H9 (cell line): Measurements from ENCODE around the gene SLC29A1. TPM values are rescaled to one million over a fixed set of nuclear protein-coding genes. Genes with fewer than 3 reads are reported as not detected.

ENCODE experiments used
- DNase-seq: peaks from one replicate; pipeline ENCODE4 v3.0.0-alpha.2; 2017
- H2AFZ ChIP-seq: one replicate; pipeline ENCODE4 v1.6.1; 2013; ENCODE audit warnings: mild to moderate bottlenecking, low read length, control low read depth, moderate library complexity
- H2AK5ac ChIP-seq: 2 replicates; pipeline ENCODE4 v1.6.1; 2013; ENCODE audit warnings: low read length, control low read depth, mixed read lengths; ENCODE audit not compliant: insufficient read length
- H2BK120ac ChIP-seq: one replicate; pipeline ENCODE4 v1.6.1; 2013; ENCODE audit warnings: low read depth, mild to moderate bottlenecking, low read length, control low read depth, inconsistent platforms; ENCODE audit not compliant: poor library complexity, severe bottlenecking
- H2BK12ac ChIP-seq: 2 replicates; pipeline ENCODE4 v1.6.1; 2013; ENCODE audit warnings: low read length, control low read depth, mixed read lengths, low read depth; ENCODE audit not compliant: insufficient read length
- H2BK15ac ChIP-seq: 2 replicates; pipeline ENCODE4 v1.6.1; 2013; ENCODE audit warnings: low read depth, low read length, control low read depth
- H2BK20ac ChIP-seq: one replicate; pipeline ENCODE4 v1.6.1; 2013; ENCODE audit warnings: low read depth, mild to moderate bottlenecking, low read length, control low read depth, inconsistent platforms; ENCODE audit not compliant: poor library complexity, severe bottlenecking
- H2BK5ac ChIP-seq: 2 replicates; pipeline ENCODE4 v1.6.1; 2013; ENCODE audit warnings: low read length, control low read depth, mixed read lengths; ENCODE audit not compliant: insufficient read length
- H3K14ac ChIP-seq: 2 replicates; pipeline ENCODE4 v1.6.1; 2013; ENCODE audit warnings: low read length, control low read depth; ENCODE audit not compliant: insufficient read depth
- H3K18ac ChIP-seq: 2 replicates; pipeline ENCODE4 v1.6.1; 2013; ENCODE audit warnings: low read depth, mild to moderate bottlenecking, mixed read lengths, low read length, control low read depth; ENCODE audit not compliant: insufficient read length
- H3K23ac ChIP-seq: 2 replicates; pipeline ENCODE4 v1.6.1; 2013; ENCODE audit warnings: low read length, control low read depth, mixed read lengths, low read depth; ENCODE audit not compliant: insufficient read length
- H3K23me2 ChIP-seq: 2 replicates; pipeline ENCODE4 v1.6.1; 2013; ENCODE audit warnings: low read depth, mild to moderate bottlenecking, mixed read lengths, low read length, control low read depth; ENCODE audit not compliant: insufficient read length, poor library complexity, severe bottlenecking
- H3K27ac ChIP-seq: 2 replicates; pipeline ENCODE4 v1.5.1; 2013; ENCODE audit warnings: low read length, control low read depth, mixed read lengths, low read depth; ENCODE audit not compliant: insufficient read length
- H3K27me3 ChIP-seq: 2 replicates; pipeline ENCODE4 v1.6.1; 2013; ENCODE audit warnings: low read length, control low read depth, inconsistent platforms; ENCODE audit not compliant: insufficient read depth
- H3K4ac ChIP-seq: 2 replicates; pipeline ENCODE4 v1.6.1; 2013; ENCODE audit warnings: low read depth, mild to moderate bottlenecking, control low read depth, inconsistent platforms, low read length, moderate library complexity
- H3K4me1 ChIP-seq: 2 replicates; pipeline ENCODE4 v1.6.1; 2013; ENCODE audit warnings: low read length, control low read depth, inconsistent platforms; ENCODE audit not compliant: insufficient read depth
- H3K4me2 ChIP-seq: 2 replicates; pipeline ENCODE4 v1.6.1; 2013; ENCODE audit warnings: low read length, control low read depth, mixed read lengths; ENCODE audit not compliant: insufficient read length, insufficient read depth
- H3K56ac ChIP-seq: 2 replicates; pipeline ENCODE4 v1.6.1; 2013; ENCODE audit warnings: low read depth, mild to moderate bottlenecking, mixed read lengths, low read length, control low read depth; ENCODE audit not compliant: insufficient read length
- H3K79me1 ChIP-seq: 2 replicates; pipeline ENCODE4 v1.6.1; 2013; ENCODE audit warnings: low read depth, mild to moderate bottlenecking, moderate library complexity, low read length, control low read depth, inconsistent platforms; ENCODE audit not compliant: insufficient read depth, poor library complexity, severe bottlenecking
- H3K79me2 ChIP-seq: 2 replicates; pipeline ENCODE4 v1.6.1; 2013; ENCODE audit warnings: low read length, control low read depth, inconsistent platforms; ENCODE audit not compliant: insufficient read depth
- H3K9ac ChIP-seq: 2 replicates; pipeline ENCODE4 v1.6.1; 2013; ENCODE audit warnings: low read length, control low read depth, mixed read lengths; ENCODE audit not compliant: insufficient read length; ENCODE audit errors: extremely low read depth
- H3K9me3 ChIP-seq: one replicate; pipeline ENCODE4 v1.6.1; 2013; ENCODE audit warnings: low read depth, low read length, inconsistent platforms; ENCODE audit not compliant: control insufficient read depth
- H3T11ph ChIP-seq: one replicate; pipeline ENCODE4 v1.6.1; 2013; ENCODE audit warnings: mild to moderate bottlenecking, low read length, control low read depth, inconsistent platforms
- H4K20me1 ChIP-seq: one replicate; pipeline ENCODE4 v1.6.1; 2013; ENCODE audit not compliant: control insufficient read depth, insufficient read length, insufficient read depth
- H4K5ac ChIP-seq: 2 replicates; pipeline ENCODE4 v1.6.1; 2013; ENCODE audit warnings: low read depth, mild to moderate bottlenecking, mixed read lengths, low read length, control low read depth; ENCODE audit not compliant: insufficient read length
- H4K8ac ChIP-seq: replicated peaks from 2 replicates; pipeline ENCODE4 v1.6.1; 2013; ENCODE audit warnings: low read length, control low read depth, mixed read lengths, low read depth; ENCODE audit not compliant: insufficient read length
- H4K91ac ChIP-seq: 2 replicates; pipeline ENCODE4 v1.6.1; 2013; ENCODE audit warnings: low read depth, mild to moderate bottlenecking, moderate library complexity, mixed read lengths, low read length, control low read depth; ENCODE audit not compliant: insufficient read length
- H3K27ac Mint-ChIP-seq, 3 experiments: 2 replicates in 2 of 3; 3 replicates in 1 of 3; pipeline ENCODE4 v1.8.0; 2020 to 2021; ENCODE audit warnings: mixed read lengths in 3 of 3, mild to moderate bottlenecking in 1 of 3, moderate library complexity in 1 of 3
- H3K27me3 Mint-ChIP-seq: 2 replicates; pipeline ENCODE4 v1.8.0; 2021; ENCODE audit warnings: low read depth, mild to moderate bottlenecking, moderate library complexity, mixed read lengths
- H3K36me3 Mint-ChIP-seq, 3 experiments: 2 replicates in 2 of 3; 3 replicates in 1 of 3; pipeline ENCODE4 v1.8.0; 2020 to 2021; ENCODE audit warnings: low read depth in 3 of 3, mixed read lengths in 3 of 3; ENCODE audit not compliant: insufficient read depth in 1 of 3
- H3K4me1 Mint-ChIP-seq, 2 experiments: 2 replicates each; pipeline ENCODE4 v1.8.0; 2020; ENCODE audit warnings: mixed read lengths in 2 of 2
- H3K4me3 Mint-ChIP-seq, 2 experiments: 2 replicates in 1 of 2; 3 replicates in 1 of 2; pipeline ENCODE4 v1.8.0; 2020 to 2021; ENCODE audit warnings: mild to moderate bottlenecking in 2 of 2, mixed read lengths in 2 of 2, moderate library complexity in 1 of 2
- H3K9me3 Mint-ChIP-seq, 2 experiments: 2 replicates in 1 of 2; 3 replicates in 1 of 2; pipeline ENCODE4 v1.8.0; 2020; ENCODE audit warnings: mild to moderate bottlenecking in 2 of 2, mixed read lengths in 2 of 2, moderate library complexity in 1 of 2
- WGBS: extraction: QIAGEN DNeasy Blood & Tissue Kit; methylation state at CpG from one replicate; pipeline ENCODE4 v1.1.7; 2013; ENCODE audit warnings: missing lambda C conversion rate, low lambda C conversion rate, mixed read lengths; ENCODE audit not compliant: insufficient read length; ENCODE audit errors: extremely low coverage; 5-methylcytosine and 5-hydroxymethylcytosine counted together
- total RNA-seq: library from RNA; stranded (reverse); gene quantifications from 2 replicates; pipeline ENCODE4 v1.2.1, GENCODE V29; 2021
- TF ChIP-seq, protein P1 (sequence below): fragments of 200-600 bp; sonication (generic); conservative IDR thresholded peaks from 3 replicates; pipeline ENCODE4 v1.8.0; 2021; ENCODE audit warnings: antibody characterized with exemption, mild to moderate bottlenecking

The SLC29A1 gene
- total RNA-seq, 1 experiment from 2014 or later, result 124 TPM

DNA sequence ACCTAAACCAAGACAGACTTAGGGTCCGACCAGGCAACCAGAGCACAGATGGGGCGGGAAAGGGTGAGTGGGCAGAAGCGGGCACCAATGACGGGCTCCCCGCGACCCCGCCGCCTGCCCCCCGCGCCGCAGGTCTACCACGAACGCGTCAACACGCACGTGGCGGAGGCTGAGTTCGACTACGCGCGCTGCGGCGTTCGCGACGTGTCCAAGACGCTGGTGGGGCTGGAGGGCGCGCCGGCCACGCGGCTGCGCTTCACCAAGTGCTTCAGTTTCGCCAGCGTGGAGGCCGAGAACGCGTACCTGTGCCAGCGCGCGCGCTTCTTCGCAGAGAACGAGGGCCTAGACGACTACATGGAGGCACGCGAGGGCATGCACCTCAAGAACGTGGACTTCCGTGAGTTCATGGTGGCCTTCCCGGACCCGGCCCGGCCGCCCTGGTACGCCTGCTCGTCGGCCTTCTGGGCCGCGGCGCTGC lies 51.9 kb downstream of the SLC29A1 start:
- Histone ChIP-seq H3K27ac (no peak overlapping the region), H3K14ac (no peak overlapping the region), H3K4me1 (peaks cover 4% of the 10 kb centered on the region; the same call in 1 of the 2 replicates), H2BK20ac (no peak overlapping the region), H3K9me3 (no peaks in the 10 kb centered on the region), H3K4me2 (no peak overlapping the region), H2BK15ac (no peak overlapping the region), H4K8ac (no peak overlapping the region), H3T11ph (no peak overlapping the region), H2AFZ (no peak overlapping the region), H2AK5ac (no peak overlapping the region), H3K23ac (no peak overlapping the region), H3K9ac (no peak overlapping the region), H4K20me1 (peaks cover 3% of the 10 kb centered on the region), H2BK12ac (no peak overlapping the region), H4K91ac (no peak overlapping the region), H3K4ac (no peak overlapping the region), H3K79me1 (no peaks in the 10 kb centered on the region), H4K5ac (no peak overlapping the region), H3K56ac (no peak overlapping the region), H3K27me3 (no peaks in the 10 kb centered on the region), H3K79me2 (no peaks in the 10 kb centered on the region), H3K18ac (no peak overlapping the region), H2BK5ac (no peak overlapping the region), H2BK120ac (no peak overlapping the region), H3K23me2 (peaks cover 2% of the 10 kb centered on the region)
- no peak for DNase-seq
- TF ChIP-seq, protein P1, sequence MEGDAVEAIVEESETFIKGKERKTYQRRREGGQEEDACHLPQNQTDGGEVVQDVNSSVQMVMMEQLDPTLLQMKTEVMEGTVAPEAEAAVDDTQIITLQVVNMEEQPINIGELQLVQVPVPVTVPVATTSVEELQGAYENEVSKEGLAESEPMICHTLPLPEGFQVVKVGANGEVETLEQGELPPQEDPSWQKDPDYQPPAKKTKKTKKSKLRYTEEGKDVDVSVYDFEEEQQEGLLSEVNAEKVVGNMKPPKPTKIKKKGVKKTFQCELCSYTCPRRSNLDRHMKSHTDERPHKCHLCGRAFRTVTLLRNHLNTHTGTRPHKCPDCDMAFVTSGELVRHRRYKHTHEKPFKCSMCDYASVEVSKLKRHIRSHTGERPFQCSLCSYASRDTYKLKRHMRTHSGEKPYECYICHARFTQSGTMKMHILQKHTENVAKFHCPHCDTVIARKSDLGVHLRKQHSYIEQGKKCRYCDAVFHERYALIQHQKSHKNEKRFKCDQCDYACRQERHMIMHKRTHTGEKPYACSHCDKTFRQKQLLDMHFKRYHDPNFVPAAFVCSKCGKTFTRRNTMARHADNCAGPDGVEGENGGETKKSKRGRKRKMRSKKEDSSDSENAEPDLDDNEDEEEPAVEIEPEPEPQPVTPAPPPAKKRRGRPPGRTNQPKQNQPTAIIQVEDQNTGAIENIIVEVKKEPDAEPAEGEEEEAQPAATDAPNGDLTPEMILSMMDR, result no peak
- H3K9me3 Mint-ChIP-seq, result no peaks in the 10 kb centered on the region
- peaks cover 9 to 22% of the 10 kb centered on the region in 2 experiments for H3K4me1 Mint-ChIP-seq
- H3K27me3 Mint-ChIP-seq, result peaks cover 6% of the 10 kb centered on the region
- H3K4me3 Mint-ChIP-seq, result no peak overlapping the region
- no peaks in the 10 kb centered on the region; a peak in 1 of 7 replicates for H3K36me3 Mint-ChIP-seq
- WGBS, result no CpG with 5 or more reads among the region's 59 CpGs
- no peak overlapping the region for H3K27ac Mint-ChIP-seq
